Embryonic facial prominence (tissue), 1 donor: ENCODE measurements around the gene SLC16A2.
A peak's percentile ranks its signal among the peaks of the same experiment; 100 is the strongest.

Source experiments
- DNase-seq: peaks from one replicate; pipeline ENCODE4 v3.0.0-alpha.2; 2016; ENCODE audit errors: extremely low spot score

SLC16A2 gene

GRCh38 chrX:74421036-74421739, at the start of gene SLC16A2:
TSS of gene SLC16A2 (plus strand) at chrX:74421493. CDS start at chrX:74421638, 145 bp downstream.
- DNase-seq, result peak; percentile 64

DNA sequence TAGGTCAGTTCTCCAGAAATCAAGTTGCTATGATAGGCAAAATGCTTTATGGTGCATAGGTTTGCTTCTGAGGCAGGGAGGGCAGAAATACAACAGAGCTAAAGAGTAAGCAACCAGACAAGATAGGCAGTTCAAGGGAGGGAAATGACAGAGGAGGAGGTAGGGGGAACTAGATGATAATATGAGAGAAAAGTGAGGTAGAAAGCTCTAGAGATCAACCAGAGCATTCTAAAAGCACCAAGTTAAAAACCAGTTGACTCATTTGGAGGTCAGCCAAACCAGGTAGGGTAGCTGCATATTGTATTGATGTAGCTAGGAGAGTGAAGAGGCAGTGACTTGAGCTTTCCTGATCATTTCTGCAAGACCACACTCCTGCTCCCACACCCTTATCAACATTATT, 49.0 kb upstream of the SLC16A2 start:
- no peak for DNase-seq

- DNase-seq, result no peak
These were observed 44.0 kb upstream of the SLC16A2 start for GRCh38 chrX:74377282-74377681.

GRCh38 chrX:74382613-74383012, 38.7 kb upstream of the SLC16A2 start:
- no peak for DNase-seq

GRCh38 chrX:74383611-74384010, 37.7 kb upstream of the SLC16A2 start:
- no peak for DNase-seq

GRCh38 chrX:74389016-74389722, 32.1 kb upstream of the SLC16A2 start:
- DNase-seq, result no peak

DNA sequence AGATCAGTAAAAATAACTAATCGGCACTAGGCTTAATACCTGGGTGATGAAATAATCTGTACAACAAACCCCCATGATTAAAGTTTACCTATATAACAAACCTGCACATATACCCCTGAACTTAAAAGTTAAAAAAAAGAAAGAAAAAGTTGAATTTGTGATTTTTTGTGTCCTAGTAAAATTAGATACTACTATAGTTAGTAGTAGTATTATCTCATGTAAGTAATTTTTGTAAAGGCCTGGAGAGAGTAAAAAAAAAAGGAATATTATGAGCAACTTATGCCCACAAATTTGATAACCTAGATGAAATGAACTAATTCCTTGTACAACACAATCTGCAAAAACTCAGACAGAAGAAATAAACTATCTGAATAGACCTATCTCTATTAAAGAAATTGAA, 25.7 kb upstream of the SLC16A2 start:
- DNase-seq, result no peak

GRCh38 chrX:74405973-74406489, 15.3 kb upstream of the SLC16A2 start:
- no peak for DNase-seq

- no peak for DNase-seq
These were observed 13.0 kb upstream of the SLC16A2 start for GRCh38 chrX:74408304-74408703.

- DNase-seq, result peak; percentile 6
These were observed 1.5 kb upstream of the SLC16A2 start for GRCh38 chrX:74419864-74420195.

DNA sequence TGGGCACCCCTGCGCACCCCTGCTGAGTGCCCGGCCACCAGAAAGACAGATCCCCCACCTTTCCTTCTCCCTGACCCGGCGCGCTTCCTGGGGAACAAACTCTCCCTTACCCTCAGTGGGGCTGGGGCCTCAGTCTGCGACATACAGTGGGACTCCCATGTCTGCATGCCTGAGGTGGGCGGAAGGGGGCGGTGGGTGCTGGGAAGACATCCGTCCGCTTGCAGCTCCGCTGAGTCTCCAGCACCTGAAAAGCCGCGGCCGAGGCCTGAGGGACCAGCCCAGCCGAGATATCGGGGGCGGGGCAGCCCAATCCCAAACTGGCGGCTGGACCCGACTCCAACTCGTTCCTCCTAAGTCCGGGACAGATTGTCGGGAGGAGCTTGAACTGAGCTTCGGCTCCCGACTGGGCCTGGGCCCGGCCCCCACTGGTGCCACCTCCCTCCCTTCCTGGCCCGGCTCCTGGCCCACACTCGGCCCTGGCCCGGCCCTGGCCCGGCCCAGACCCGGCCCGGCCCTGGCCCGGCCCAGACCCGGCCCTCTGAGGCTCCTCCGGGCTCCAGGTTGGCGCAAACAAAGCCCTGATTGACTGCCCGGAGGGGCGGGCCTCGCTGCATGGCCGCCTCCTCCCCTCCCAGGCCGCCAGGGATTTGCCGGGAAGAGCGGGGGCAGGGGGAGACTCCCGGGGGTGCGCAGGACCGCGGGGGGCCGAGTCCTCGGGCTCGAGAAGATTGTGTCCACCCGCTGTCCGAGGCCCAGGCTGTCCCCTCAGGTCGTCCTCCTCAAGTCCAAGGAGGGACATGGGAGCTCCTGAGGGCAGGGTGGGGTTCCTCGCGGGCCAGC, 877 bp upstream of the SLC16A2 start:
- peak; percentile 7 for DNase-seq

DNA sequence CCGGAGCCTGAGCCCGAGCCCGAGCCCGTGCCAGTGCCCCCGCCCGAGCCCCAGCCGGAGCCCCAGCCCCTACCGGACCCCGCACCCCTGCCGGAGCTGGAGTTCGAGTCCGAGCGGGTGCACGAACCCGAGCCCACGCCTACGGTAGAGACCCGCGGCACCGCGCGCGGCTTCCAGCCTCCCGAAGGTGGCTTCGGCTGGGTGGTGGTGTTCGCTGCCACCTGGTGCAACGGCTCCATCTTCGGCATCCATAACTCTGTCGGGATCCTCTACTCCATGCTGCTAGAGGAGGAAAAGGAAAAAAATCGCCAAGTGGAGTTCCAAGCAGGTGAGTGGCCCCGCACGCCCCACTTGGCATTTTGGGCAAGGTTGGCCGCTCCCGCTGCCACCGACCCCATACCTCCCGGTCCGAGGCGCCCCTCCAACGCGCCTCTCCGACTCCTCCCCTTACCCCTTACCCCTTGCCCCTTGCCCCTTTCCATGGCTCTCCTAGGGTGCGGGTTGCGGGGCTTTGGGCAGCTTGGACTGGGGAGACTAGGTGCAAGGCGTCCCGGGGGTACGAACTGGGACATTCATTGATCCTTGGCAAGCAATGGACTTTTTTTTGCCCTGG, 553 bp downstream of the SLC16A2 start:
- DNase-seq, result no peak

DNA sequence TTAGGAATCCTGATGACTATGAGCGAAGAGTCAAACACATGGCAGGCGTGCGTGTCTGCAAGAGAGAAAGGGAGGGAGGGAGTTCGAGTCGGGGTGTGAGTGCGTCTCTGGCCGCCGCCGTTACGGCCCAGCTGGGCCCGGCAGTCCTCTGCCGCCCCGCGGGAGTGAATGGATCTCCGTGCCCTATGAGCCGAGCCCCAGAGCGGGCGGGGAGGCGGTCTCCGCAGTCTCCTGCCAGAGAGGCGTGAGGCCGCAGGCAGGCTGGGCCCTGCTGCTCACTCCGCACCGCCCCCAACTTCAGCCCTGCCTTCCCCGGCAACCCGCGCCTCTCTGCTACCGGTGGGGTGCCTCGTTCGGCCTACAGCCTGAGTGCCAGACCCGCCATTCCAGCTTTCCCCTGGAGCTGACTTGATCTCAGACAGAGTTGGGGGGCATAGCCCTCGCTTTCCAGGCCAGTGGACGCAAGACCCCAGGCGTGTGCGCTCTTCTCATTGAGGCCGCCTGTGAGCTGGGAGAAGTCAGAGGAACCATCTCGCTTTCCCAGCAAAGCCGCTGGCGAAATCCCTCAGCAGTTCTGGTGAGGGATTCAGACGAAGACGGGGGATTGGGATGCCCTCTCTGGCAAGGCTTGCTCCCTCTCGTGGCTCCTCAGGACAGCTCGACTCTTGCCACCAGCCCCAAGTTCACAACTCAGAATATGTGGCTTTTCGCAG, 1.4 kb downstream of the SLC16A2 start:
- peak; percentile 7 for DNase-seq

DNA sequence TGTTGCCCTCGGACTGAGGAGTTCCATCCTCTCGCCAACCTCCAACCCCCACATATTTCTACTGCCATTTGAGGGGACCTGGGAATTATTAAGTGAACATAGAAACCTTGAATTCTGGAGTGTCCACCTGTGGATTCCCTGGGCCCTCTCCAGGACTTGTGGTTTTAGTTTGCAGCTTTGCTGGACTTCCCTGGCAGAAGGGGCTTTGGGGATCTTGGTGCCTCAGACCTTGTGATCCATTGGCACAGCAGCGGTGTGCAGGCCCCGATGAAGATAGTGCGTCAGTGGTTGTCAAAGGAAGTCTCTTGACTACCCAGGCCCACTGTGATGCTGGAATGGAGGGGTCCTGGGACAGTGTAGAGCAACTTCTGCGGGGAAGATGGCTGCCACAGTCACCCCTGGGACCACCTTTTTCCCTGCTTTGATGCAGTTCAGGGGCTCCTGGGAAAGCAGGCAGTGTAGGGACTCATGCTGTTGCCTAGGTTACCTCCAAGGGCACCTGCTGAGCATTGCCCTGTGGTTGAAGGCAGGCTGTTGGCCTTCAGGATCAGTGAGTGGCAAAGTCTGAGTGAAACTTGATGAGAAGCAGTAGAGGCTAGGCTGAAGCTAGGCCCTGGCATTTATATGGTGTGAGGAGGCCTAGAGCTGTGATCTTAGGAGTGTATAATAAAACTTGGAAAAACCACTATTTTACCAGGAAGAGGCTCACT, 2.2 kb downstream of the SLC16A2 start:
- DNase-seq, result no peak

GRCh38 chrX:74426071-74426470, 4.8 kb downstream of the SLC16A2 start:
- no peak for DNase-seq

DNA sequence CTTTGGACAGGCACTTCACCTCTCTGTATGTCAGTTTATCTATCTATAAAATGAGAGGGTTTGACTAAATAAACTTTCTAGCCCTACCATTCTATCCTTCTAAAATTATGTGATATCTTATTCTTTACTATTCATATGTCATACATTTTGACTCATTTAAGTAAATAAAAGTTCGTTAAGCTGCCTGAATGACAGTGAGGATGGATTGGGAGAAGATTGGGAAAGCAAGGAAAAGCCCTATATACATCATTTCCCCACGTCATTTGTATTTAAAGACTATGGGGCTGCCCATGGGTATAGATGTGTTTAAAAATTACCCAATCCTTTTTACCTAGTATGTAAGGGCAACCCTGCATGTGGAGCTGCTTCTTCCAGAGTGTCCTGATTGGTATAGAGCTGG, 5.3 kb downstream of the SLC16A2 start:
- DNase-seq, result no peak

DNA sequence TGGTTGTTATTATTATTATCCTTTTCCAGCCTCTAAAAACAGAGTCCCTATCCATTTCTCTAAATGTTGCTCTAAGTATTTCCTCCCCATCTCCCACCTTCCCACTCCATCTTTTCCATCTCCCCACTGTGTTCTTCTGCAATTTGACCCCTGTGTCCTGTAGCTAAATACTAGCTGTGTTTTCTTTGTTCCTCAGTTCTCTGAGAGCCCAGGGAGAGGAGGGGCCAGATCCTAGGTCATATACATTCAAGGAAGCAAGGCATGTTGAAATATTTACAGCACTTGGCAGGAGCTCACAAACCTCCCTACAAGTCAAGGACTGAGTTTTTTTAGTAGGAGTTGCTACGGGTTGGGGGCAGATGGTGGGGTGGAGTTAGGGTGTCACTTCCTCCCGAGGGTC, 10.5 kb downstream of the SLC16A2 start:
- no peak for DNase-seq

- no peak for DNase-seq
These were observed 13.0 kb downstream of the SLC16A2 start for GRCh38 chrX:74434336-74434735.

DNA sequence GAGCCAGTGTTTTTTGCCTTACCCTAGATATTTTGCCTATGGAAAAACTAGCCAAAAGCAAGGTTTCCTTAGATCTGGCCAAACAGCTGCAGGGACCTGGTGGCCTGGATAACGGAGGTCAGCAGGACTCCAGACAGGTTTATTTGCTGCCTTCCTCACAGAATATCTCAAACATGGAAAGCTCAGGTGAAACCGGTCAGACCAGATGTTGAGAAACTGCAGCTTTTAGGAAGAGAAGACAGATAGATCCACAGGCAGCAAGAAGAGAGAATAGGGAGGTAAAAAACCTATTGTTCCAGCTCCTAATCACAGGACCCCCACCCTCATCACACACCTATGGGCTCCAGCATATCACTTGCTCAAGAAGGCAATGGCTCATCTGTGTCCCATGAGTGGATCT, 16.2 kb downstream of the SLC16A2 start:
- no peak for DNase-seq

DNA sequence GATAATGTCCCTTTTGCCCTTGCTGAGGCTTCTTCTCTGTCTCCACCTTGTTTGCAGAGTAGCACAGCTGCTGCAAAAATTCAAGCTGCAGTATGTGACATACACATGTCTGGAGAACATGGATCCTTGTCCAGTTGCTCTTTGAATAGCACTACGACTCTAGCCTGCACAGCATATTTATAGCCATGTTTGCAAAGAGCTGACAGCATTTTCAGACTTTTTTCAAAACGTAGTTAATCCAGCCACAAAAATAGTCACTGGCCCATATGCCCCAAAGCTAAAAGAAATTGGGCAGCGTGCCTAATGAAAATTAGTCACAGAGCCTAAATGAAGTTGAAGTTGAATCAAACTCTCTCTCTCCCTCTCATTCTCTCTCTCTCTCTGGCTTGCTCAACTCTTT, 17.5 kb downstream of the SLC16A2 start:
- no peak for DNase-seq

DNA sequence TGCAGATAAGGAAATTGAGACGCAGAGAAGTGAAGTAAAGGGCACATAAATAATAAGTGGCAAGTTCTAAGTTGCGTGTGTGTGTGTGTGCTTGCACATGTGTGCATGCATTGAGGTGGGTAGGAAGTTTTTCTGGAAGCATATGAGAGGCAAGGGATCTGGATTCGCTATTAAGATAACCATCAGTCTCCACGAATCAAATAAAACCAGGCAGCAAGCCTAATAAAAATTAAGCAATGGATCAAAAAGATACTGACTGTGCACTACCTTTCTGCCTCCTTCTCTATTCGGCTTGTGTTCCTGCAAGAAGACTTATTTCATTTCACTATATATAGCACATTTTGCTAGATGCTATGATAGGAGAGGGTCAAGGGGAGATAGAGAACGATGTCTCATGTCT, 23.8 kb downstream of the SLC16A2 start:
- no peak for DNase-seq
